ENCODE data around the gene TSPAN15.
"Not testable (repeated sequence)": the region's sequence is repeated elsewhere in the genome, so short reads cannot be mapped to it uniquely, and the experiment has no call there.

Gene TSPAN15

DNA sequence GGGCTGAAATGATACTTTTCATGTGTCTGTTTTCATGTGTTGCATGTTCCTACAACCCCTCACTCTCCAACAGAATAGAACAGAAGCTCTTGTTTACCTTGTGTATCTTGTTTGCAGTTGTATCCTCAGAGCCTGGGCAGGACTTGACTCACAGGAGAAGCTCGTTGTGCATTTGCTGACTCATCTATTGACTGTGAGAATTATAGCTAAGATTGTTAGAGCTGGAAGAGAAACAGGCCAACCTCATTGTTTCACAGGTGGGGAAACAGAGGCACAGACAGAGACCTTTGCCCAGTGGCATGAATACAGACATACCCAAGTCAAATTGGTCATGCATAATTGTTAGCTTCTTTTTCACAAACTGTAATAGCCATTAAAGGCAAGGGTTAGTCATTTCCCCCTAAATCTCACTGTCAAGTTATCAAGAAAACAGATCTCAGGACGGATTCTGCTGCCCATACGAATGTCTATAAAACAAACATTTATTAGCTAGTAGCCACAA lies 4.6 kb upstream of the TSPAN15 start:
- DNase-seq (ENCODE audit: low read depth) = no peak

DNA sequence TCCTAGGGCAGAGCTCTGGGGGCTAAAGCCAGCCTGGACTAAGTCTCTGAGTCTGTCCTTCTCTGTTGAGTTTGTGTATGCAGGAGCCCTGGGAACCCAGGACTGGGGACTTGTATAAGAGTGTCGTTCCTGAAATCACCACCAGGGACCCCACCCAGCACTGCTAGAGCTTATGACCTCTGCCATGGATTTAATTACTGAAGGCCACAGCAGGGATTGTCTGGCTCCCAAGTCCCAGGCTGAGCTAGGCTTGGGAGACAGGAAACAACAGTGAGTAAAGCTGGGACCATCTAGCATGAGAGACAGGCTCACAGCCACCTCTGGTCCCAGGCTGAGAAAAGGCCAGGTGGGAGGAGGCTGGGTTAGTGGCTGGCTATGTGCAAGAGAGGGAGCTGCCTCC lies 1.4 kb upstream of the TSPAN15 start:
- DNase-seq (ENCODE audit: low read depth) = peak; percentile 16

DNA sequence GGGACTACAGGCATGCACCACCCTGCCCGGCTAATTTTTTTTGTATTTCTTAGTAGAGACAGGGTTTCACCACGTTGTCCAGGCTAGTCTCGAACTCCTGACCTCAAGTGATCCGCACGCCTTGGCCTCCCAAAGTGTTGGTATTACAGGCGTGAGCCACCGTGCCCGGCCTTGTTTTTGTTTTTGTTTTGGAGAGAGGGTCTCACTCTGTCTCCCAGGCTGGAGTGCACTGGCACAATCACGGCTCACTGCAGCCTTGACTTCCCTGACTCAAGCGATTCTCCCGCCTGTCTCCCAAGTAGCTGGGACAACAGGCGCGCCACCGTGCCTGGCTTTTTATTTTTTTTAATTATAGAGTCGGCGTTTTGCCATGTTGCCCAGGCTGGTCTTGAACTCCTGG lies 870 bp upstream of the TSPAN15 start:
- not testable (repeated sequence) for DNase-seq (ENCODE audit: low read depth)

DNA sequence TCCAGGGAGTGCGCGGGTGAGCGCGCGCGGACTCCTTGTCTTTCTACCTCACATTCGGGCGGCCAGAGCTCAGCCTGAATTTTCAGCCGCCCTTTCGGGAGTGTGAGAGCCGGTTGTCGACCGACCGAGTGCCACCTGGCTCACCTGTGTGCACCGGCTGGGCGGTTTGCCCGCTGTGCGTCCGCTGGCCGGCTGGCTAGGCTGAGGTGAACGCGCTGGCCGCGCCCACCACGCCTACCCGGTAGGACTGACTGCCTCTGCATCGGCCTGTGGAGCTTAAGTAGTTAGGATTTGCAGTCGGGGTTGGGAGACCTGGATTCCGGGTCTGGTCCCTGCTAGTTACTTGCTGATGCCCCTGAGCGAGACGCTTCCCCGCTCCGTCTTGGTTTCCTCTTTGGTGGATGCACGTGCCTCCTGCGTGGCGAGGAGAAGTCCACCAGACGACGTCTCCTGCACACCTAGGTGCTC lies 553 bp downstream of the TSPAN15 start:
- DNase-seq (ENCODE audit: low read depth) = no peak

DNA sequence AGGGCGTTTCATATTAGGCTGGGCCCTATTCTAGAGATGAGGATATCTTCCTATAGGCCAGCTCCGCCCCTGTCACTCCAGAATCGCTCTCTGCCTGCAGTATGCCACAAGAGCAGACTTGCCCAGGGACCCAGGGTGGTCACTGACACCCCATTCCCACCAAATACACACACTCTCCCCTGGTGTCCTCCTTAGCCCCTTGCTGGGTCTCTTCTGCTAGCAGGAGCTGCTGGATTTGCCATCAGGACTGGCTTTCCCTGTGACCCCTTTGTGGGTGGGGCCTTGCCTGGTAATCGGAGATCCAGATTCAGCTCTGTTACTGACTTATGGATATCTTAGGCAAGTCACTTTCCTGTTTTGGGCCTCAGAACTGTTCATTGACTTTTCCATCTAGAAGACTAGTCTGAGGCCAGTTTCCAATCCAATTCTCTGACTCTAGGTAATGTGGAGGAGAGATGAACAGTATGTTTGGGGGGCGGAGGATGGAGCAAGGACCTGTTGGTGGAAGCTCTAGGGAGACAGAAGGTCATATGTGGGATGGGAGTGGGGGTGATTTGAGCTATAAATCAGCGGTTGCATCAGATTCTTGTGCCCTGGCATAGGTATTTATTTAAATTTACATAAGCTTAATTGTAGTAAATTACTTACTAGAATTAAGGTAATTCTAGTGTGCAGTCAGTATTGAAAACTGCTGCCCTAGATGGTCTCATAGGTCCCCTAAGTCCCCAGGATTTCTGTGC lies 1.6 kb downstream of the TSPAN15 start:
- no peak for DNase-seq (ENCODE audit: low read depth)

DNA sequence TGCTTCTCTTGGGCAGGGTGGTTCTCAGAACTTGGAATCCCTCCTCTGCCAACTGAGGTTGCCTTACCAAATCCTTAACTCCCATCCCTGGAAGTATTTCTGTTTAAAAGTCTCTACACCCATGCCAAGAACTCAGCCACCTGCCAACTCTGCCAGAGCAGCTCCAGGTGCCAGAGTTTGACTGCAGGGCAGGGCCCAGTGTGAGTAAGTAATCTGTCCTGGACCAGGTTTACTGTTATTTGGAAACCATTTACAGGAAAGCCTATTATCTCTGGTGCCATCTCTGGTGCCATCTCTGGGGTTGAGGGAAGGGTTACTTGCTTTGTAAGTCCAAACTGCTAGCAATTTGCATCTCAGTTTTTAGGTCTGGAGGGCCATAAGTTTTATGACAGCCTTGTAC lies 2.5 kb downstream of the TSPAN15 start:
- no peak for DNase-seq (ENCODE audit: low read depth)

DNA sequence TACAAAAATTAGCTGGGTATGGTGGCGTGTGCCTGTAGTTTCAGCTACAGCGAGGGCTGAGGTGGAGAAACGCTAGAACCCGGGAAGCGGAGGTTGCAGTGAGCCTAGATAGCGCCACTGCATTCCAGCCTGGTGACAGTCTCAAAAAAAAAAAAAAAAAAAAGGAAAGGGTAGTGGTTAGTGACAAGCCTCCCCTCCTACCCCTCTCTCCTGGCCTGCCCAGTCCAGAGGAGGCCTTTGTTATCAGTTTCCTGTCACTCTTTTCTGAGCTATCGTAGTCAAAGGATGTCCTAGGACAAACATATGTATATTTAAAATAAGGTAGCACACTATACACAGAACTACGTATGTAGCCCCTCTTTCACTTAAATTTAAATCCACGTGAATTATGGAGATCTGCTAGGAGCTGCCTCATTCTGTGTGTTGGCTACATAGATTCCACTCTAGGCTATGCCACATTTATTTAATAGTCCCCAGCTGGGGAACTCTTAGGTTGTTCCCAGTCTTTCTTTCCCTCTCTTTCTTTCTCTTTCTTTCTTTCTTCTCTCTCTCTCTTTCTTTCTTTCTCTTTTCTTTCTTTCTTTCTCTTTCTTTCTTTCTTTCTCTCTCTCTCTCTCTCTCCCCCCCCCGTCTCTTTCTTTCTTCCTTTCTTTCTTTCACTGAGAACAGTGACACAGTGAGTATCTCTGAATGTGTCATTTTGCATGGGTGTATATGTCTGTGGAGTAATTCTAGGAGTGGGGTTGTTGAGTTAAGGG lies 3.9 kb downstream of the TSPAN15 start:
- no peak for DNase-seq (ENCODE audit: low read depth)

DNA sequence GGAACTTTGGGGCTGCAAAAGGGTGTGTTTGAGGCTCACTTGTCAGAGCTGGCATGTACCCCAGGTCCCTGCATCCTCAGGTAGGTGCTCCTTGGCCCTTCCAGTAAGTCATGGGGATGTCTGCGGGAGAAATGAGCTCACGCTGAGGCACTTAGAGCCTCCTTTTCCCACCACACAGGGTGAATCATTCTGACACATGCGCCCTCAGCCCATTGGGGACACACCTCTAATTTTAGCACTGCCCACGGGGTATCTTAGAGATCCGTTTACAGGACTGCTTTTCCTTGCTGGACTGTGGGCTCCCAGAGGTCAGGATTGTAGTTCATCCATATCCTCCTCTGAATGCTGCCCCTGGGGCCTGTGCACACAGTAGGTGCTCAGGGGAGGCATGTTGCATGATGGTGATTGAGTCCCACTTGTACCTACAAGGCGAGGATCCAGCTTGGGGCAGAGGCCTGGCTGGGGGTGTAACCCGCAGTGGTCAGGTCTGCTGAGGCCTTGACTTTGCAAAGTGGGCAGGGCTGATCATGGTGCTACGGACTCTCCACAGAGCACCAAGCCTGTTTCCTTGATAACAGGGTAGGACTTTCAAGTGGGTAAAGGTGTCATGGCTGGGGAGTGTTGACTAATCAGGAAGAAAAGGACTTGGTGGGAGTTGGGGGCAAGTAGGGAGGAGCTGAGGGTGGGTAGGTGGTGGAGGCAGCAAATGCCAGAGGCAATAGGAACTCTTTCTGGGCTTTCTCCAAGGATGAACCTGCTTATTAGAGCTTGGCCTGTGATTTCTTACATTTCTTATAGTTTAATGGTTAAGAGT lies 5.8 kb downstream of the TSPAN15 start:
- DNase-seq (ENCODE audit: low read depth) = no peak

DNA sequence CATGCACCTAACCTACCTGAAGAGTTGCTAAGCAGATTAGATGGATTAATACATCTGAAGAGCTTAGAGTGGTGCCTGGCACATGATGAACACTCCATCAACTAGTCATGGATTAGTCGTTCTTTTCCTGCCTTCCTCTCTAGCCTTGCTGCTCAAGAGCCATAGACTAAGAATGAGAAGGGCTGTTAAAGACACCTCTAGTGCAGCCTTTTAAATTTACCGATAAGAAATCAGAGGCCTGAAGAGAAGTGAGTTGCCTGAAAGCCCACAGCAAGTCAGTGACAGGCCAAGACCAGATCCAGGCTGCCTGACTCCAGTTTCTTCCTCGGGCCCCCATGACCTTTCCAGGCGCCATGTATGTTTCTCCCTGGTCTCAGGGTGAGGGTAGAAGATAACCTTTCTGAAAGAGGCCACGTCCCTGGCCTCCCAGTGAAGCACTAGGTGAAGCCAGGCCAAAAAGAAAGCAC lies 6.5 kb downstream of the TSPAN15 start:
- no peak for DNase-seq (ENCODE audit: low read depth)

DNA sequence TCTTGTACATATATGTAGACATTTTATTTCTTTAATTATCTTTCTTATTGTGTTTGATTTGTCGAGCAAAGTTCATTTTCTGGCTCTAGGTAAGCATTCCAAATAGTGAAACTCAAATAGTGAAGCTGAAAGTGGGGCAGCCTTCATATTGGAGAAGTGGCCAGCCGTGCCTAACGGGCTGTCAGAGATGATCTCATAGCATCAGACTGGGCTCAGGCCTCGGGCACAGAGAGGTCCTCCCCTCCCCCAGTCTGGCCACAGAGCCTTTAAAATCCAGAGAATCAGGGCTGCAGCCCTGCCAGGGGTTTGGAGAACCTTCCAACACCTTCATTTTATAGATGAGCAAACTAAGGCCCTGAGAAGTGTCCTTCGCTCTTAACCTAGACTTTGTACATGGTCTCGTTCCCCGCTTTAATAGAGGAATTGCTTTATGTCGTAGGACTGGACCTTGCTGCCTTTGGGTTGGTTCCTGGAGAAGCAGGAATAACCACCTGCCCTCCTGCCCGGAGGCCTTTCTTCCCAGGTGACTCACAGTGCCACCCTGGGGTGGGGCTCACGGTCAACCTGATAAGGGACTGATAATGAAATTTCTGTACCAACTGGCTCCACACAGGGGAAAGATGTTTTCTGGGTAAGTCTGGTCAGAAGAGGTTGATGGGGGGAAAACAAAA lies 7.3 kb downstream of the TSPAN15 start:
- no peak for DNase-seq (ENCODE audit: low read depth)

DNA sequence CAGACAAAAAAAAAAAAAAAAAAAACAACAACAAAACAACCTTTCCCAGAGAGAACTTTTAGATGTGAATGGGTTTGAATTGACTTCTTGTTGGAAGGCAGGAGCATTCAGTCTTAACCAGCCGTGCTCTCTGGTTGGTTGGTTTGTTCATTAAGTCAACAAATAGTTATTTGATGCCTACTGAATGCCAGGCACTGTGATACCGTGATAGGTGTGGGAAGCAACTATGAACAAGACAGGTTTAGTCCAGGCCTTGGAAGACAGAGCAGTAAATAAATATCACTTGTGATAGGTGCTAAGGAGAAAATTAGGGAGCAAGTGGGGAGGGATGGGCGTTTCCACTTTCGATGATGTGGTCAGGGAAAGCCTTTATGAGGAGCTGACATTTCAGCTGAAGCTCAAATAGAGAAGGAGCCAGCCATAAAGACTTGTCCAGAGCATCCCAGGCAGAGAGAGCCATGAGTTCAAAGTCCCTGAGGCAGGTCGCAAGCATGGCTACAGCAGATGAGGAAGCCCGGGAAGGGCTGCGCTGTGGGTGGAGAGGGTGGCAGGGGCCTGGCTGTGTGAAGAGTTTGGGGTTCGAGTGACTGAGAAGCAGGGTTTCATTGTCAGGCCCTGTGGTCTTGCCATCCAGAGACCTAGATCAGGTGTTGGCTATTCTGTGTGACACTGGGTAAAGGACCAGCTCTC lies 8.0 kb downstream of the TSPAN15 start:
- no peak for DNase-seq (ENCODE audit: low read depth)

DNA sequence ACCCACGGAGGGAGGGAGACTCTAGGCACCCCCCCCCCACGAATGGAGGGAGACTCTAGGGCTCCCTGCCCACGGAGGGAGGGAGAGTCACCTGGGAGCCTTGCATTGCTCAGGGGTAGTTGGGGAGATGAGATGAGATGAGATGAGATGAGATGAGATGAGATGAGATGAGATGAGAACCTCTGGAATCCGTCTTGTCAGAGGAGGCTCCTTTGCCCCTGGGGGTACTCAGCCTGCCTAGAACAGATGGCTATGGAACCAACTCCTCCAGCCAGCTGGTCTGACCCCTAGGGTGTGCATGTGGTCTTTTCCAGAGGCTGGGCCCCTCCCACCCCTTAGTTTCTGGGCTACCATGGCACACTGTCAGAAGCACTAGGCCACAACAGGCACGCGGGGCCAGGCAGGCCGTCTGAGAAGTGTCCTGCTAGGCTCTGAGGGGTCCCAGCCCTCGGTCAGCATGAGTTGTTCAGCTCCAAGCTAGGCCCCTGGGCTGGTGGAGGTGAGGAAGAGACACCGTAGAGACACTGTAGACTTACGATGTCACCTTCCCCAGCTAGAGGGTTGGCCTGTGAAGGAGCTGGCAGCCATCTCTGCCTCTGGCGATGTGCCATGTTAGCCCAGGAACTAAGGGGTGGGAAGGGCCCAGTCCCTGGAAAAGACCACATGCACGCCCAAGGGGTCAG lies 8.8 kb downstream of the TSPAN15 start:
- DNase-seq (ENCODE audit: low read depth) = no peak

DNA sequence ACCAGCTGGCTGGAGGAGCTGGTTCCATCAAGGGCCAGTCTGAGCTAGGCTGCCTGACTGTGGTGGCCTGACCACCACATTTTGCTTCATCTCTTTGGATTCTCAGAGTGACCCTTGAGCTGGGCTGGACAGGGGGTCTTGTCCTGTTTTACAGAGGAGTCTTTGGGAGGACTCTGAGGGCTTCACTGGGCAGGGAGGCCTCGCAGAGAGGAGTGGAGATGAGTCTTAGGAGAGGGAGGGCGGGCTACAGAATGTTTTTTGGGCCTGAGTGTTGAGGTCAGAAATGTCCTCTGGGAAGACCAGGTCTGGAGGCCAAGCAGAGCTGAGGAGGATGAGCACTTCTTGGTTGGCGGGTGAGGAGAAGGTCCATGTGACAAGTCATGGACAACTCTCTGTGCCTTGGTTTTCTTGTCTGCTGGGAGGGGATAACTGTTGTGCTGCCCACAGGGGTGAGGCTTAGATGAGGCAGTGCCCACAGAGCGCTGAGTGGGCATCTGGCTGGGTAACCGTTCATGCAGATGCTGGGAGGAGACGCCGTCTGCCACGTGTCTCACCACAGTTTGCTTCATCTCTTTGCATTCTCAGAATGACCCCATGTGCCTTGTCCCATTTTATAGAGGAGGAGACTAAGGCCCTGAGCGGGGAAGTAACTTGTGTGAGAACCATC lies 9.4 kb downstream of the TSPAN15 start:
- DNase-seq (ENCODE audit: low read depth) = no peak

DNA sequence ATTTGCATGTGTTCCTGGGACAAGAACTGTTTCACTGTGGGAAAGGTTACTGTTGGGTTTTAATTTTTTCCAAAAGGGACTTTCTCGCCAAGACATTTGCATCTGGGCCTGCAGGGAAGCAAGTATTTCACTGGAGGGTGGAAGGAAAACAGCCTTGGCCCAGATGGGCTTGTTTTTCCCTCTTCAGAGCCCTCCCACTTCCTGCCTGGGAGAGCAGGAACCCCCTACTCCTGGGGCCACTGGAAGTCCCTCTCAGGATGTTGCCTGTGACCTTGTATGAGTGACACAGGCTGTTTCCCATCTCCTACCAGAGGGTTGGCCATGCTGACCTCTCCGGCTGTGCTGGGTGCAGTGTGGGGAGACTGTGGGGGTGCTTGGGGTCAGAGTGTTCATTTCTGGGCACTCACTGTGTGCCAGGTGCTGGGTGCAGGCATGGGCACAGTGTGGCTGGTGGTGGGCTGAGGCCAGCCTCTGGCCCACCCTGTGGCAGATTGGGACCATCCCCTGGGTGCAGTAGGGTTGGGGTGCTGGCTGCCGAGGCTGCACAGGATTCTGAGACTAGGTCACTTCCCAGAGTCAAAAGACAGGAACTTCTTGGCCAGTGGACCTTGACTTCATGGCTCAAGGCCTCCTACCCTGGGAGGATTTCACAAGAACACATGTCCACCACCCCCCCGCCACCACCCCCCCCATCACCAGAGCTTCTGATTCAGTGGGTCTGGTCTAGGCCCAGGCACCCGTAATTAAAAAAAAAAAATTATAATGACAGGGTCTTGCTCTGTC lies 10.2 kb downstream of the TSPAN15 start:
- DNase-seq (ENCODE audit: low read depth) = no peak

DNA sequence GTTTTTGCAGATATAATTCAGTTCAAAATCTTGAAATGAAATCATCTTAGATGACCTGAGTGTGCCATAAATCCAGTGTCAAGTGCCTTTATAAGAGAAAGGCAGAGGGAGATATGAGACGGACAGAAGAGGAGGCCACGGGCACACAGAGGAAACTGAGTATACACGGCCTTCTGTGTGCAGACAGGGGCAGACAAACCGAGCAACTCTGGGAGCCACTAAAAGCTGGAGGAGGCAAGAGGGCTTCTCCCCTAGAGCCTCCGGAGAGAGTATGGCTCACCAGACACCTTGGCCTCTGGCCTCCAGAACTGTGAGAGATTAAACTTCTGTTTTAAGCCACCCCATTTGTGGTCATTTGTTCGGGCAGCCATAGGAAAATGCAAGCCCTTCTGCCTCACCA lies 12.6 kb downstream of the TSPAN15 start:
- no peak for DNase-seq (ENCODE audit: low read depth)

DNA sequence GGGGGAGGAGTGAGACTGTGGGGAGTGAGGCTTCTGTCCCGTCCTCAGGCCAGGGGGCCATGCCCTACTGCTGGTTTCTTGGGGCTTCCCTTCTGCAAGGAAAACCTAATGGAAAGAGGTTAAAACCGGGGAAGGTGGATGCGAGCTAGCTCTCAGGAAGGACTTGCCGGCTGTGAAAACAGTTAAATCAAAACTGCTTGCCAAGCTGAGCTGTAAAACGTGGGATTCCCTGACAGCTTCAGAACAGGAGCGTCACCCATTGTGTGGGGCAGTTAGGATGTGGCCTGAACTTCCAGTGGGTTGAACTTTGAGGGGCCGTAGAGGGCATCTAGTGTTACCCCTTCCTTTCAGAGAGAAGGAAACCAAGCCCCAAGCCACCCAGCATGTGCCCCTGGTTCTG lies 13.1 kb downstream of the TSPAN15 start:
- no peak for DNase-seq (ENCODE audit: low read depth)

DNA sequence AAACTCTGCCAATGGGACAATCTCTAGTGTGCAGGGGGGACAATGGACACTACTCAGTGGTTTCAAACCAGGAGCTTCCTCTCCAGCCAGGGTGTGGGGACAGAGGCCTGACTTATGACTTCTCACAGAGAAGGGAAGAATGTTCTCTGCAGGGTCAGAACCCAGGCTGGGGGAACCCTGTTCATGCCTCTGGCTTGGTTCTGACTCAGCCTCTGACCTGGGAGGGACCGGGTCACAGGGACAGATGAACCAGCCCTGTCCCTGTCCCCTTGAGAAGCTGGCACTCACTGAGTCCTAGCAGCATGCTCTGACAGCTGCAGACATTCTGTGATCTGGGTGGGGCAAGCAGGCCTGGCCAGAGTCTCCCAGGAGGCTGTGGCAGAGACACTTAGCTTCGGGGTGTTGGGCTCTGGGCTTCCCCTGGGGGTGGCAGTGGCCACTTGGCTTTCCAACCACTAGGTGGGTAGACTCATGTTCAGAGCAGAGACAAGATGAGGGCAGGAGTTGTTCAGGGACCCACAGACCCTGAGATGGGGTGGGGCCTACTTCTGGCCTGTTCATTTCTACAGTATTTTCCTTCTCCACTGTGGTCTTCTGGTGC lies 13.6 kb downstream of the TSPAN15 start:
- no peak for DNase-seq (ENCODE audit: low read depth)

DNA sequence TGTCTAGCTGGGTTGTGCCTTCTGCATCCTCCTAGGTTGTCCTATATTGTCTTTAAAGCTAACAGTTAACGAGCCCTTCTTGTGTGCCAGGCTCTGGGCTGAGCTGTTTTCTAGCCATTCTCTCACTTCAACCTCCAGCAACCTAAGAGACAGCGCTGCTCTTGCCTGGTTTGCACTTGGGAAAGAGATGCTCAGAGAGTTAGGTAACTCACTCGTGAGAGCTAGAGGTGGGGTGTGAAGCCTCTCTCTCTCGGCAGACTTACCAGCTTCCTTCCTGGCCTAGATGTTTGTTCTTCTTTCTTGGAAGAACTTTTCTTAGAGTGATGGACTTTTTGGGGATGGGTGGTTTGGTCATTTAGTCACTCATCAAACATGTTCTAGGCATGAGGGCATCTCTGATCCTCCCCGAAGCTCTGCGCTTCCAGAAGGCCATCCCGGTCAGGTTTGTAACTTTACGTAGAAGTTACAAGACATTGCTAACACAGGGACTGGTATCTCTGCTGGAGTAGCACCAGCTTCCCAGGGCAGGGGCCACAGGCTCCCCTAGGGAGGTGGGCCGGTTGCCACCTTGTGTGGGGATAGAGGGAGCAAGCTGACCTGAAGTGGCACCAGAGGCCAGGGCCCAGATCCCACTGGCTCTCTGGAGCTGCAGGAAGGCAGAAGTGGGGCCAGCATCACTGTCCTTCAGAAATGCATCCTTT lies 14.3 kb downstream of the TSPAN15 start:
- DNase-seq (ENCODE audit: low read depth) = no peak

Measured in activated gamma-delta T cell treated with anti-CD3 and anti-CD28 coated beads, Interleukin-2, amount 50 U/mL, for 16 hours (primary cell).